DMS 273 treated with DMSO at 0.1 percent for 48 hours (cell line): ENCODE results near the gene CD3D.

Experiments used
- DNase-seq: peaks from one replicate; lab custom pipeline; 2025; lab: John Stamatoyannopoulos, UW

CD3D gene

GRCh38 chr11:118342503-118343161 lies at the start of gene CD3D:
Gene CD3D, minus strand, starts transcription at chr11:118342705. Its CDS starts 98 bp downstream, at chr11:118342607.
- DNase-seq: no peak

- no peak for DNase-seq
These were observed 41.2 kb upstream of the CD3D start for GRCh38 chr11:118383657-118384056.

GRCh38 chr11:118382954-118383353 lies 40.4 kb upstream of the CD3D start:
- DNase-seq: no peak

GRCh38 chr11:118380571-118380970 lies 38.1 kb upstream of the CD3D start:
- no peak for DNase-seq

DNA sequence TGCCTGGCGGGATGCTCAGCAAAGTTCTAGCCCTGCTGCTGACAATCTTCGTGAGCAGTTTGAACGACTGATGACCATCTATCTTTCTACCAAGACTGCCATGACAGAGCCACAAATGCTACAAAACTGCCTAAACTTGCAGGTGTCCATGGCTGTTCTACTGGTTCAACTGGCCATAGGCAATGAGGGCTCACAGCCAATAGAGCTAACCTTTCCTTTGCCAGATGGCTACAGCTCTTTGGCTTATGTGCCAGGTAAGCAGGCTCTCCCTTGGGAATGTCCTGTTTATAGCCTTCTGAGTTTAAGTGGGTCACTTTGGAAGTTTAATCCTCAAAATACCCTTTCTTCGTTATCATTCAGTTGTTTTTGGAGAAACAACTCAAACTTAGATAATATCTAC lies 37.0 kb upstream of the CD3D start:
- DNase-seq: no peak

DNA sequence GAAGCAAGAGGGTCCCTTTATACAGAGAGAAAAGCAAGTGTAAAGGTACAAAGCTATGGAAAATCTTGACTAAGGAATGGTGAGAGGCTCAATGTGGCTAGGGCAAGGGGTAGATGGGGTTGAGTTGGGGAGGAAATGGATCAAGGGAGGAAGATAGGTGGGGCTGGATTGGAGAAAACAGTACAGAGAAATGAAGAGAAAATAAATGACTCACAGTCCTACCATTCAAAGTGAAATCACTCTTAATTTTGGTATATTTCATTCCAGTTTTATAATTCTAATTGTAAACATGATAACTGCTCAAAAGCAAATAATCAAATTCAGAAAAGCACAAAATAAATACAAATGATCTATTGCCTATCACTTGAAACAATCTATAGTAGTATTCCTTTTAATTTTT lies 33.5 kb upstream of the CD3D start:
- DNase-seq: no peak

DNA sequence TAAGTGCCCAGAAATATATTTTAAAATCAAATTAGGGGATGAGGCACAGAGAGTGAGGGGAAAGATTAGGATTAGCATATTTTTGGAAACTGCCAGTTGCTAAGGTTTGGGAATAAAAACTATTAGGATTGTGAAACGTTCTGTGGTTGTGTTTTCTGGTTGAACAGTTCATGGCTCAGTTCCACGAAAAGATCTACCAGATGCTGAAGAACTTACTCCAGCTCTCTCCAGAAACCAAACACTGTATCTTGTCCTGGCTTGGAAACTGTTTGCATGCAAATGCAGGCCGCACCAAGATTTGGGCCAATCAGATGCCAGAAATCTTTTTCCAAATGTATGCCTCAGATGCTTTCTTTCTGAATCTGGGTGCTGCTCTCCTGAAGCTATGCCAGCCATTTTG lies 32.2 kb upstream of the CD3D start:
- no peak for DNase-seq

GRCh38 chr11:118373871-118374270 lies 31.4 kb upstream of the CD3D start:
- DNase-seq: no peak

GRCh38 chr11:118373263-118373662 lies 30.8 kb upstream of the CD3D start:
- DNase-seq: no peak

DNA sequence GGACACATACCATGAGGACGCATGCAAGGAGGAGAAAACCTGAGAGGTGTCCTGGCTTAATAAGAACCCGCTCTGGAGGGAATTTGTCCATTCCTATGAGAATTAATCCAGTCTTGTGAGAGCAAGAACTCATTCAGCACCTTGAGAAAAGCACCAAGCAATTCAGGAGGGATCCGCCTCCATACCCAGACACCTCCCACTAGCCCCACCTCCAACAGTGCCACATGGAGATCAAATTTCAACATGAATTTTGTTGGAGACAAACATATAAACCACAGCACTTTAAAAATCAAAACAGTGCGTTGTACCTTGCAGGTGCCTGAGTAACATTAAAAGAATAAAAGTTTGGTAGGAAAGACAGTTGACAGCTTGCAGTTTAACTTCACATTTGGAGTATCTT lies 28.3 kb upstream of the CD3D start:
- DNase-seq: no peak

DNA sequence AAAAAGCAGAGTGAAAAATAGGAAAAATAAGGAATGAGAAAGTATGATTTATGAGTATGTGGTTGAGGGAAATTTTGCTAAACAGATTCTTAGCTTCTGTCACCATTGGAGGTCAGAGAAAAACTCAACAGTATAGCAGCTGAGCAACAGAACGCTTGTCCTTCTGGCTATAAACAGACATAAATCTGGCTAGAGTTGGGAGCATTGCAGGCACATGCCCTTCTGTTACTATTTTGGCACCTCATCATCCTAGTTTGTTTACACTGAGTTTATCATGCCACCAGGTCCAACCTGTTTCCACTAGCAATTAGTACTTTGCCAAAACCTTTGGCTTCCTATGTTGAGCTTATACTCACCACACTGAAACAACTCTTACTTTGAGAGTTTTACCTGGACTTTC lies 23.8 kb upstream of the CD3D start:
- no peak for DNase-seq

DNA sequence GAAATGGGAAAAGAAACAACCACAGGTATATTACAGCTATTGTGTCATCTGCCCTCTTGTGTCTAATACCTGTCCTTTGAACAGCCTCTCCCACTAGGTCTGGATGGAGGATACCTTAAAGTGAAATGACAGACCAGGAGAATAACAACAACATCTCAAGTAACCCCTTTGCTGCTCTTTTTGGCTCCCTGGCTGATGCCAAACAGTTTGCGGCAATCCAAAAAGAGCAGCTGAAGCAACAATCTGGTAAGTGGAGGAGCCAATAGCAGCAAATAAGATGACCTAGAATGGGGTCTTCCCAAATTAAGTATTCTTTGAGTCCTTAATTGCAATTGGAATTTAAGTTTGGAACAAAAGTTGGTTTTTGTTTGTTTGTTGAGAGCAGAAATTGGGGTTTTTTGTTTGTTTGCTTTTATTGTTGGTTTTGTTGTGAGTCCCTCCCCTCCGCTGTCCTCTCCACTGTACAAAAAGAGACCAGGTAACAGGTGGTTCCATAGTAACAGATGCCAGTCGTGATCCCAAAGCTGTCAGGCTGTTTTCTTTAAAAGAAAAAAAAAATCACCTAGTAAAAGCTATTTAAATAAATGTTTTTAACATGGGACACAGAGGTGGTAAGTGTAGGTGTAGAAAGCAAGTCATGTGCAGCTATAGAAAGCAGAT lies 22.6 kb upstream of the CD3D start:
- no peak for DNase-seq

DNA sequence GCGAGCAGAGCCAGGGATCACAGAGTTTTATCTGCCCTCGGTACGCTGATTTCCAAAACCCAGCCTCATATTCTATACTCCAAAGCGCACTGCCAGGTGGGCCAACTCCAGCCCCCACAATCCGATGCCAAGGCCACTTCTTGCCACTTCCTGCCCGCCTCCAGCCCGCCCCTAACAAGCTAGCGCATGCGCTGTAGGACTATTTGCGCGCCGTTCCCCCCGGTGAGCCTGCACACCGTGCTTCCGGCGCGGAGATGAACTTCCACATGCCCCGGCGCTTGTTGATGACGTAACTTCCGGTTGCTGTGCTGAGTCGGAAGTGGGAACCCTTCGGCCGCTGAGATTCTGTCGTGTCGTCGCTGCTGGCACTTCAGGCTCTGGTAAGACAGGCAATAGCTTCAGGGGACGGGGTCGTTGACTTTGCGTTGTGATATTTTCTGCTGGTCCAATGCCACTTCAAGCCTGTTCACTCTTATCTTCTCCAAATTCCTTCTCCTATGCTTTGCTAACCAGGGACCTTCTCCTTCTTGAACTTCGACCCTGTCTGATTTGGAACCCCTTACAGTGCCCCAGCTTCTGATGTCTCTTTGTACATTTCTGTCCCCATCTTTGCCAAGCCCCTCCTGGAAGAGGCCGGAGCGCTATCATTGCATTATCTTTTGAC lies 16.9 kb upstream of the CD3D start, which contains the start of gene UBE4A:
TSS of gene UBE4A (plus strand) at position 306 of the 664 bp plus-strand sequence. CDS start 5,481 bp downstream, outside the sequence.
- peak; percentile 71 for DNase-seq

DNA sequence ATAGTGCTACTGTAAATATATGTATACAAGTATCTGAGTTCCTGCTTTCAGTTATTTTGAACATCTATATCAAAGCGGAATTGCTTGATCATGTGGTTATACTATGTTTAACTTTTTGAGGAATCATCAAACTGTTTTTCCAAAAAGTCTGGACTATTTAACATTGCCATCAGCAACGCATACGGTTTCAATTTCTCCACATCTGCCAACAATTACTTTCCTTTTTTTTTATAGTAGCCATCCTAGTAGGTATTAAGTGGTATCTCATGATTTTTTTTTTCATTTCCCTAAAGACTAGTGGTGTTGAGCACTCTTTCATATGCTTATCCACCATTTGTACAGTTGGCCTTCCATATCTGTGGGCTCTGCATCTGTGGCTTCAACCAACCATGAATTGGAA lies 15.6 kb upstream of the CD3D start:
- no peak for DNase-seq

GRCh38 chr11:118353084-118353710 lies 10.7 kb upstream of the CD3D start:
- DNase-seq: no peak

- no peak for DNase-seq
These were observed 7.0 kb upstream of the CD3D start for GRCh38 chr11:118349475-118349874.

DNA sequence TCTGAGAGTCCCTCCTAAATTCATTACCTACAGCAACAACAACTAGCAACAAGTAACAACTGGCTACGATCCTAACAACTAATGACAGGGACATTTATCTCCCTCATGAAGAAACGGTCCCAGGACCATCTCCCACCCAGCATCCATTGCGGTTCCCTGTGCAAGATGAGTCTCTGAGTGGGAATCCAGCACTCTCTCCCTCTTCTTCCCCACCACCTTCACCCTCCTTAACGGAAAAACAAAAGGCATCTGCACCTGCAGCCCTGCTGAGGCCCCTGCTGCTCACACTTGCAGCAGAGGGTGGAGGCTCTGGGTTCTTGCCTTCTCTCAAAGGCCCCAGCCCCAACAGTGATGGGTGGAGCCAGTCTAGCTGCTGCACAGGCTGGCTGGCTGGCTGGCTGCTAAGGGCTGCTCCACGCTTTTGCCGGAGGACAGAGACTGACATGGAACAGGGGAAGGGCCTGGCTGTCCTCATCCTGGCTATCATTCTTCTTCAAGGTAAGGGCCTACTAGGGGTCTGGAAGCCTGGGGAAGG lies 1.5 kb upstream of the CD3D start, which contains the start of gene CD3G:
TSS of gene CD3G (plus strand) at position 364 of the 535 bp plus-strand sequence. CDS start at position 444, 80 bp downstream.
- DNase-seq: no peak

DNA sequence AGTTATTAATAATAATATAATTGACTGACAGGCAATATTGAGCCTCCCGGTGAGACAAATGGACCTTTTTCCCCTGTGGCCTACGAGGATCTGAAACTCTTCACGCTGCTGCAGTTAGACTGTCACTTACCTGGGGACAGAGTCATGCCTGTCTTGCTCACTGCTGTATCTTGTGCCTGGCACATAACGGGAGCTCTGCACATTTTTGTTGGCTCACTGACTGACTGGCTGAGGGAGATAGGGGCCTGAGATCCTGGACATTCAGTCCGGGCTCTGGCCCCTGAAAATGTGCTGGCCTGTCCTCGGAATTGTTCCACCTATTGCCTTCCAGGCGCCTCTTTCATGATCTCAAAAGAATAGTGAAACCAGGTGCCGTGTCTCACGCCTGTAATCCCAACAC lies 743 bp upstream of the CD3D start:
- no peak for DNase-seq

DNA sequence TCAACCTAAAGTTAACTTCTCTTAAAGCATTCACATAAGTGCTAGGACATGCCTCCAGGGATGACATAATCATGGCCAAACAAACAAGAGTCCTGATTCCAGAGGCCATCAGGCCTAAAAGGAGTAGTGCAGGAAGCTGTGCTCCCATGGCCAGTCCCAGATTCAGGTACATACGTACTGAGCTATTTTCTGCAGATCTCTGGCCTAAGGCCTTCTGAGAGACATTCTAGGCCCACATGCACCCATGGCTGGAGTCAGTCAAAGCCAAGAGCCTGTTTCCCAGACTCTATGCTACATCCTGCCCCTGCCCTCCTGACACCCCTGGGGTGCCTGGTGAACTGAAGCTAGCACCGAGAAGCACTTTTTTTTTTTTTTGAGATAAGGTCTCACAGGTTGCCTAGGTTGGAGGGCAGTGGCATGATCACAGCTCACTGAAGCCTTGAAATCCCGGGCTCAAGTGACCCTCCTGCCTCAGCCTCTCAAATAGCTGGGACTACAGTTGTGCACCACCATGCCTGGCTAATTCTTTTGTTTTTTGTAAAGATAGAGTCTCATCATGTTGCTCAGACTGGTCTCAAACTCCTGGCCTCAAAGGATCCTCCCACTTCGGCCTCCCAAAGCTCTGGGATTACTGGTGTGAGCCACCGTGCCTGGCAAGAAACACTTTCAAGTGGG lies 553 bp downstream of the CD3D start:
- no peak for DNase-seq

DNA sequence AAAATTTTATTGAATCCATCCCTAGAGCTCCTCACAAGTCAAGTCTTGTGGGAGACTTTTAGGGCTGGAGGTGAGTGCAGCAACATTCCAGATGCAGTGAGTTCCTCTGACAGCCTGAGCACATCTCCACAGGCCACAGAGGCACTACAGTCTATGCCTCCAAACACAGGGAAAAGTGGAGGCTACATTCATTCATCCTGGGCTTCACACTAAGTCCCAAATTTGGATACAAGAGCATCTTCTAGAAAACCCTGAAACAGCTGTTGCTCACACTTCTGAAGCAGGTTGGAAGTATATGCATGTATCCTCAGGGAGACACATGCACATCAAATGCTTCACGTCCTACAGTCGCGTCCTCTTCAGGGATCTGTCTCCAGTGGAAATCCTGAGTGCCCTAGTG lies 1.2 kb downstream of the CD3D start:
- DNase-seq: no peak

DNA sequence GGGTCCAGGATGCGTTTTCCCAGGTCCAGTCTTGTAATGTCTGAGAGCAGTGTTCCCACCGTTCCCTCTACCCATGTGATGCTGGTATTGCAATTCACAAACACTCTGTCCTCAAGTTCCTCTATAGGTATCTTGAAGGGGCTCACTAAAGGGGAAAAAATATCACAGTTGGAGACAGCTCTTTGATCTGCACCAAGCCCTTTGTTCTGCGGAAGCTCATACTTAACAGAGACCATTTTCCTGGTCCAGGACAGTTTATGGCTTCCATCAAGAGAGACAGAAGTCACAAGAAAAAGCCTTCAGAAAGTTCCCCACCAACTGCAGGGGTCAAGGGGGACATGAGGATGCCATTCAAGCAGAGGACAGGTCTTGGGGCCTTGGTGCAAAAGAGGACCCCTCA lies 2.1 kb downstream of the CD3D start:
- no peak for DNase-seq
